Measurements from ENCODE around the gene SYT12. TPM values are rescaled to one million over a fixed set of nuclear protein-coding genes. Genes with fewer than 3 reads are reported as not detected.
A peak's percentile ranks its signal among the peaks of the same experiment; 100 is the strongest.

SYT12 gene
- total RNA-seq, 1 donor from 2014 or later = 7.2 TPM

- peaks cover 28% of the 10 kb centered on the region for H3K4me1 Mint-ChIP-seq (ENCODE audit: low read depth)
- H3K9me3 Mint-ChIP-seq (ENCODE audit: low read depth) = no peaks in the 10 kb centered on the region
- peaks cover 3% of the 10 kb centered on the region for H3K36me3 Mint-ChIP-seq (ENCODE audit: low read depth)
- TF ChIP-seq, protein P1, sequence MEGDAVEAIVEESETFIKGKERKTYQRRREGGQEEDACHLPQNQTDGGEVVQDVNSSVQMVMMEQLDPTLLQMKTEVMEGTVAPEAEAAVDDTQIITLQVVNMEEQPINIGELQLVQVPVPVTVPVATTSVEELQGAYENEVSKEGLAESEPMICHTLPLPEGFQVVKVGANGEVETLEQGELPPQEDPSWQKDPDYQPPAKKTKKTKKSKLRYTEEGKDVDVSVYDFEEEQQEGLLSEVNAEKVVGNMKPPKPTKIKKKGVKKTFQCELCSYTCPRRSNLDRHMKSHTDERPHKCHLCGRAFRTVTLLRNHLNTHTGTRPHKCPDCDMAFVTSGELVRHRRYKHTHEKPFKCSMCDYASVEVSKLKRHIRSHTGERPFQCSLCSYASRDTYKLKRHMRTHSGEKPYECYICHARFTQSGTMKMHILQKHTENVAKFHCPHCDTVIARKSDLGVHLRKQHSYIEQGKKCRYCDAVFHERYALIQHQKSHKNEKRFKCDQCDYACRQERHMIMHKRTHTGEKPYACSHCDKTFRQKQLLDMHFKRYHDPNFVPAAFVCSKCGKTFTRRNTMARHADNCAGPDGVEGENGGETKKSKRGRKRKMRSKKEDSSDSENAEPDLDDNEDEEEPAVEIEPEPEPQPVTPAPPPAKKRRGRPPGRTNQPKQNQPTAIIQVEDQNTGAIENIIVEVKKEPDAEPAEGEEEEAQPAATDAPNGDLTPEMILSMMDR (IDR thresholded peaks at IDR 0.05) = peak; percentile 27
- H3K27me3 Mint-ChIP-seq (ENCODE audit: low read depth) = no peaks in the 10 kb centered on the region
- H3K4me3 Mint-ChIP-seq (ENCODE audit: unreplicated experiment) = peak overlapping the region; percentile 21
- no peak for DNase-seq (ENCODE audit: low spot score)
- peak overlapping the region; percentile 89 for H3K27ac Mint-ChIP-seq (ENCODE audit: unreplicated experiment)
Measured at GRCh38 chr11:67045314-67045713, 22.4 kb downstream of the SYT12 start.

GRCh38 chr11:67048515-67049130 is 25.7 kb downstream of the SYT12 start:
- no peak for DNase-seq (ENCODE audit: low spot score)
- Mint-ChIP-seq H3K27me3 (ENCODE audit: low read depth) (no peaks in the 10 kb centered on the region), H3K36me3 (ENCODE audit: low read depth) (peaks cover 3% of the 10 kb centered on the region), H3K27ac (ENCODE audit: unreplicated experiment) (no peak overlapping the region), H3K4me1 (ENCODE audit: low read depth) (peaks cover 20% of the 10 kb centered on the region), H3K4me3 (ENCODE audit: unreplicated experiment) (no peak overlapping the region), H3K9me3 (ENCODE audit: low read depth) (no peaks in the 10 kb centered on the region)
- TF ChIP-seq, protein P1 (IDR thresholded peaks at IDR 0.05) = no peak

GRCh38 chr11:67050139-67050538 is 27.2 kb downstream of the SYT12 start:
- TF ChIP-seq, protein P1 (IDR thresholded peaks at IDR 0.05) = no peak
- no peak overlapping the region for H3K4me3 Mint-ChIP-seq (ENCODE audit: unreplicated experiment)
- peaks cover 3% of the 10 kb centered on the region for H3K36me3 Mint-ChIP-seq (ENCODE audit: low read depth)

GRCh38 chr11:67051180-67051893 is 28.4 kb downstream of the SYT12 start:
- DNase-seq (ENCODE audit: low spot score) = no peak
- H3K4me3 Mint-ChIP-seq (ENCODE audit: unreplicated experiment) = no peak overlapping the region
- H3K27ac Mint-ChIP-seq (ENCODE audit: unreplicated experiment) = no peak overlapping the region
- no peaks in the 10 kb centered on the region for H3K27me3 Mint-ChIP-seq (ENCODE audit: low read depth)
- no peaks in the 10 kb centered on the region for H3K36me3 Mint-ChIP-seq (ENCODE audit: low read depth)
- TF ChIP-seq, protein P1 (IDR thresholded peaks at IDR 0.05) = no peak
- H3K4me1 Mint-ChIP-seq (ENCODE audit: low read depth) = peaks cover 25% of the 10 kb centered on the region
- H3K9me3 Mint-ChIP-seq (ENCODE audit: low read depth) = no peaks in the 10 kb centered on the region

More at GRCh38 chr11:67050139-67050538, 27.2 kb downstream of the SYT12 start:
- H3K9me3 Mint-ChIP-seq (ENCODE audit: low read depth) = no peaks in the 10 kb centered on the region
- peaks cover 18% of the 10 kb centered on the region for H3K4me1 Mint-ChIP-seq (ENCODE audit: low read depth)
- H3K27me3 Mint-ChIP-seq (ENCODE audit: low read depth) = no peaks in the 10 kb centered on the region
- no peak for DNase-seq (ENCODE audit: low spot score)
- no peak overlapping the region for H3K27ac Mint-ChIP-seq (ENCODE audit: unreplicated experiment)

GRCh38 chr11:67051945-67052488 is 29.1 kb downstream of the SYT12 start:
- H3K4me3 Mint-ChIP-seq (ENCODE audit: unreplicated experiment) = no peak overlapping the region
- H3K27me3 Mint-ChIP-seq (ENCODE audit: low read depth) = no peaks in the 10 kb centered on the region
- DNase-seq (ENCODE audit: low spot score) = no peak
- no peaks in the 10 kb centered on the region for H3K9me3 Mint-ChIP-seq (ENCODE audit: low read depth)
- H3K36me3 Mint-ChIP-seq (ENCODE audit: low read depth) = no peaks in the 10 kb centered on the region
- no peak overlapping the region for H3K27ac Mint-ChIP-seq (ENCODE audit: unreplicated experiment)
- TF ChIP-seq, protein P1 (IDR thresholded peaks at IDR 0.05) = no peak
- peaks cover 28% of the 10 kb centered on the region for H3K4me1 Mint-ChIP-seq (ENCODE audit: low read depth)
